BJ (cell line): ENCODE results near the gene GLYR1. TPM values are rescaled to one million over a fixed set of nuclear protein-coding genes. Genes with fewer than 3 reads are reported as not detected.

Experiments used
- CTCF ChIA-PET: fragments of 350-600 bp; formaldehyde crosslinking; extraction: SDS; loops from one replicate; lab custom pipeline; 2021; ENCODE audit warnings: antibody characterized with exemption, inconsistent platforms; lab: Yijun Ruan, JAX
- POLR2A ChIA-PET: fragments of 300-600 bp; sonication (Branson Sonifier 250); formaldehyde crosslinking; extraction: SDS; loops from one replicate; lab custom pipeline; 2021; ENCODE audit warnings: antibody characterized with exemption; lab: Charles Lee
- DNase-seq: peaks from one replicate; pipeline ENCODE4 v3.0.0-alpha.2; 2011; ENCODE audit warnings: low read depth
- H3K27me3 ChIP-seq: 2 replicates; pipeline ENCODE4 v1.6.0; 2011; ENCODE audit warnings: low read length; ENCODE audit not compliant: control insufficient read depth, insufficient read depth
- H3K36me3 ChIP-seq: 2 replicates; pipeline ENCODE4 v1.5.1; 2011; ENCODE audit warnings: low read length; ENCODE audit not compliant: control insufficient read depth, insufficient read depth
- H3K4me3 ChIP-seq: 2 replicates; pipeline ENCODE4 v1.5.1; 2011; ENCODE audit warnings: low read depth, mild to moderate bottlenecking, control low read depth, low read length
- polyA plus RNA-seq: library from polyadenylated mRNA; depleted of rRNA; stranded (reverse); fragments of >200 nt; gene quantifications from 2 replicates; pipeline ENCODE4 v1.2.3, GENCODE V29; 2011
- TF ChIP-seq, protein P1 (sequence below): IDR thresholded peaks from 2 replicates; pipeline ENCODE4 v1.5.1; 2011; ENCODE audit warnings: low read depth, mild to moderate bottlenecking, control low read depth, inconsistent platforms, low read length, moderate library complexity; ENCODE audit not compliant: insufficient read depth

Gene GLYR1
- polyA plus RNA-seq, 1 experiment, result 41.6 TPM

DNA sequence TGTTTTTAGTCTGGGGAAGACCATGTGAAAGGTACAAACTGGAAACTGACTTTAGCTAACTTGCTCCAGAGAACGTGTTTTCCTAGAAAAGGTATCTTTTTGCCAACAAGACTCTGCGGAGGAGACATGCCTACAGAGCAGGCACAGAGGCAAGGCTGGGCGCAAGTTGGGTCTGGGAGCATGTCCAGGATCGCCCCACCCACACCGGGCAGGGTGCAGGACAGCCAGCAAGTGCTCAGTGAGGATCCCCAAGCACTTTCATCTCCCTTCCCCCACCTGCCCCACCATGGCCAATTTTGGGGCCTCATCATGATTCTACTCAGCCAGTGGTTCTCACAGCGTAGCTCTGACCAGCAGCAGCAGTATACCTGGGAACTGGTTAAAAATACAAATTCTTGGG lies 26.4 kb downstream of the GLYR1 start:
- peaks cover 32% of the 10 kb centered on the region for H3K36me3 ChIP-seq

DNA sequence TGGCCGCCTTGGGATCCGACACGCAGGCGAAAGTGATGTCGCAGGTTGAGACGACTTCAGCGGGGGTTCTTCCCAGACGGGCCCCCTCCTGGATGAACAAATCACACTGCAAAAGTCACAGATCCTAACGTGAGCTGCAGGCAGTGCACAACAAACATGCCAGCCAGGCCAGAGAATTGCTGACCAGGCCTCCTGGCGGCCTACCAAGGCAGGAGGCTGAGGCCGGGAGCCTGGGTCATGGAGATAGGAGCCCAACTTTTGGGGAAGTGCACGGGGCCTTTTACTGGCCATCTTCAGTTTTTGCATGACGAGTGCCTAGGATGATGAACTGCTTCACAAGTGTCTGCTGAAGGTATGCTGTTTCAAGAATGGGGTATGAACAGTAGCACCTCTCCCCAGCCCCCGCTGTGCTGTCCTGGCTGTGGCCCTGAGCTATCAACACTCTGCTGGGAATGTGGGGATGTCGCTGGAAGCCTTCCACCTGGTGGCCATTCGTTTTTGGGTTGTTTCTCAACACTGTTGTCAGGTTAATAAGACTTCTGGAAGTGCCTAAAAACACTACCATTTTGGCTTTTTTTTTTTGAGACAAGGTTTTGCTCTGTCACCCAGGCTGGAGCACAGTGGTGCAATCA lies 32.4 kb downstream of the GLYR1 start:
- Histone ChIP-seq H3K27me3 (no peaks in the 10 kb centered on the region), H3K4me3 (no peak overlapping the region), H3K36me3 (peaks cover 33% of the 10 kb centered on the region)
- TF ChIP-seq, protein P1, sequence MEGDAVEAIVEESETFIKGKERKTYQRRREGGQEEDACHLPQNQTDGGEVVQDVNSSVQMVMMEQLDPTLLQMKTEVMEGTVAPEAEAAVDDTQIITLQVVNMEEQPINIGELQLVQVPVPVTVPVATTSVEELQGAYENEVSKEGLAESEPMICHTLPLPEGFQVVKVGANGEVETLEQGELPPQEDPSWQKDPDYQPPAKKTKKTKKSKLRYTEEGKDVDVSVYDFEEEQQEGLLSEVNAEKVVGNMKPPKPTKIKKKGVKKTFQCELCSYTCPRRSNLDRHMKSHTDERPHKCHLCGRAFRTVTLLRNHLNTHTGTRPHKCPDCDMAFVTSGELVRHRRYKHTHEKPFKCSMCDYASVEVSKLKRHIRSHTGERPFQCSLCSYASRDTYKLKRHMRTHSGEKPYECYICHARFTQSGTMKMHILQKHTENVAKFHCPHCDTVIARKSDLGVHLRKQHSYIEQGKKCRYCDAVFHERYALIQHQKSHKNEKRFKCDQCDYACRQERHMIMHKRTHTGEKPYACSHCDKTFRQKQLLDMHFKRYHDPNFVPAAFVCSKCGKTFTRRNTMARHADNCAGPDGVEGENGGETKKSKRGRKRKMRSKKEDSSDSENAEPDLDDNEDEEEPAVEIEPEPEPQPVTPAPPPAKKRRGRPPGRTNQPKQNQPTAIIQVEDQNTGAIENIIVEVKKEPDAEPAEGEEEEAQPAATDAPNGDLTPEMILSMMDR, result no peak
- POLR2A ChIA-PET, result no interaction called here
- CTCF ChIA-PET, result no interaction called here
- DNase-seq, result no peak

More for the DNA sequence above, 26.4 kb downstream of the GLYR1 start:
- ChIA-PET POLR2A (no interaction called here), CTCF (interaction anchor here (0.6 kb wide), 1 partner anchor 63 kb away, joined by 4 read pairs; no protein-coding TSS in a partner anchor)
- DNase-seq, result no peak
- Histone ChIP-seq H3K27me3 (no peaks in the 10 kb centered on the region), H3K4me3 (no peak overlapping the region)
- TF ChIP-seq, protein P1, result no peak

DNA sequence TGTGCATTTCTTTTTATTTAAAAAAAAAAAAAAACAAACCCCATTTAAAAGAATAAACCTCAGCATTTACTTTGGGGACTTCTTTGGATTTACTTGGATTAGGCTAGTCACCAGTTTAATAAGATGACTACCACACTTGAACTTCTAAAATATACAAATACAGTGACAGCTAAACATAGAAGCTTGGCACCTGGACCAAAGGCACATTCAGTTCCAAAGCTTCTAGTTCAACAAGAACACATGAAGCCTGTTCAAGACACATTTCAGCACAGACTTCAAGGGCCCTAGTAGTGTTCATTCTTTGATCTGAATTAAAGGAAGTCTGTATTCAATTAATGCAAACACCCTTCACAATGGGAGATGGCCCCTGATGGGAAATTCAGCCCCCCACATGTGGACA lies 33.0 kb downstream of the GLYR1 start:
- Histone ChIP-seq H3K27me3 (no peaks in the 10 kb centered on the region), H3K4me3 (no peak overlapping the region), H3K36me3 (peaks cover 31% of the 10 kb centered on the region)
- ChIA-PET CTCF (no interaction called here), POLR2A (no interaction called here)
- TF ChIP-seq, protein P1, result no peak
- no peak for DNase-seq

DNA sequence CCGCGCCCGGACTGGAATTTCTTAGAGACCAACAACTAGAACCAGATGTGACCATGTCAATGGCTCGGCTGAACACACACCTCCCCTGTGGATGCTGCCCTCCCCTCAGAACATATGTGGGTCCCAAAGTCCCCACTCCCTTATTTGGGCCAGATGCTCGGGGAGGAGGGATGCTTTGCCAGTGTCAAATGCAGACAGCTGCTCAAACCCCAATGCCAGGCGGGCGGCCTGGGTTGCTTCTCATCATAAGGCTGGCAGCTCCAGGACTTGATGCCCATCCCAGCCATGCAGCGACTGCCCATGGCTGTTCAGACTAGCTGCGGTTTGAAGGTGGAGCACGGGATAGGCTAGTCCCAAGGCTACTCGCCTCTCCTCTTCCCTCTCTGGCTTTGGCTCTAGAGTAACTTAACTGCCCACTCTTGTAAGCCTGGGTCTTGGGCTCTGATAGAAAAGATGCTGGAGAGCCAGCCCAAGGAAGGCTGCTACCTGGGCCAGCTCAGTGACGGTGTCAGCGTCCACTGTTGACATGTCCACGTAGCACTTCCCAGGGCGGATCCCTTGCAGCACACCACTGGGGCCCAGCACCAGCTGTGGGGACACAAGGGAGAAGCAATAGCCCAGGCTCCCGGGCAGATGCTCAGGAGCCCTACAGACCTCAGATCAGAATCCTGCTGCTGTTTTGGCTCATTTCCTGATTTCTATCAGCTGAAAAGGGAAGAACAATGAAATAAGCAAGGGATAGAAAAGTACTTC lies 33.7 kb downstream of the GLYR1 start:
- Histone ChIP-seq H3K36me3 (peaks cover 31% of the 10 kb centered on the region), H3K27me3 (no peaks in the 10 kb centered on the region), H3K4me3 (no peak overlapping the region)
- CTCF ChIA-PET, result no interaction called here
- POLR2A ChIA-PET, result no interaction called here
- TF ChIP-seq, protein P1, result no peak
- no peak for DNase-seq

DNA sequence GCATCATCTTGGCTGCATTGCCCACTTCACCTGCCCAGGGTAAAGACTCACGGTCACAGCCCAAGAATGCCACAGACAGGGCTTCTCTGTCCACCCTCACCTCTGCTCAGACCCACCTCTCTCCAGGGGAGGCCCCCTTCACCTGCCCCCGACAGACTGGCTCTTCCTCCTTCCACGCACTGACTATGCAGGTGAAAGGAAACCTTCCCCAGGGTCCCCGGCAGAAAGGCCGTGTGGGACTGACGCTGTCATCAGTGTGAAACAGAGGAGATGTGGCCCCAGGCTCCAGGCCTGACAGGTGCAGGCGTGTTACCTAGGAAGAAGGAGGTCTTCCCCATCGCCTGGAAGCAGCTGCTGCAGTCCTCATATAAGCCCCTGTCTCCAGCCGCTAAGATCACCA lies 35.3 kb downstream of the GLYR1 start:
- H3K27me3 ChIP-seq, result no peaks in the 10 kb centered on the region
- ChIA-PET POLR2A (no interaction called here), CTCF (interaction anchor here (1.3 kb wide), 1 partner anchor 15 kb away, joined by 3 read pairs; no protein-coding TSS in a partner anchor)
- TF ChIP-seq, protein P1, result no peak
- DNase-seq, result no peak
- no peak overlapping the region for H3K4me3 ChIP-seq
- H3K36me3 ChIP-seq, result peaks cover 26% of the 10 kb centered on the region
